HG03066 (cell line): ENCODE measurements around the gene ZBTB5.
"Not testable (repeated sequence)": the region's sequence is repeated elsewhere in the genome, so short reads cannot be mapped to it uniquely, and the experiment has no call there.

Experiments used
- ATAC-seq: cut with Tn5 transposase; IDR thresholded peaks from one replicate; pipeline ENCODE4 v1.9.1; 2021; ENCODE audit warnings: low read depth; ENCODE audit not compliant: unreplicated experiment

Gene ZBTB5

DNA sequence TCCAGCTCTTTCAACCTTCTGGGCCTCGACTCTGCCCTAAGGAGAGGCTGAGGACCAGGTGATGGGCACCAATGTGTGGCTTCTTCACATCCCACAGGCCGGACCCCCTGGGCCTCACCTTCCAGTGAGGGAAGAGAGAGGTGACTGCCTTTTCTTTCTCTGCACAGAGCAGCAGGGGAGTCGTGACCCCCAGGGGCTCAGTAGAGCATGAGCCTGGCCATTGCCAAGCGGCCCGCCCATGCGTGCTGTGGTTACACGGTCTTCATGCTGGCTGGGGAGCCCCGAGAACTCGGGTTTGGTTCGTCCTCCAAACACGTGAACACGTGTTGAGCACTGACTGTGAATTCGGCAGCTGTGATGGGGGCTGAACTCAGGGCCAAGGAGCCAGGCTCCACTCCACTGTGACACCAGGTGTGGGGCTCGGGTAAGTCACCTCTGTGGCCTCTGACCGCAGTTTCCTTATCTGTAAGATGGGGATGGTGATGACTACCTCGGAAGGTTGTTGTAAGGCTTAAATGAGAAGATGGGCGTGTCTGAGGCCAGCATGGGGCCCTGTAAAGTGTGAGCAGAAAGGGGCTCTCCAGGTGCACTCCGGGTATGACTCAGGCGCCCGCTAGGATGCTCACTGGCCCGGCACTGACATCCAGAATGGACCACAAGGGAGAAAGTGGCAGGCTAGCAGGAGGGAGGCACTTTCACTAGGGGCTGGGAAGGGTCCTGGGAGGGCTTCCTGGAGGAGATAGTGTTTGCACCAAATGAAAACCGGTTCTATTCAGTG is 56.1 kb downstream of the ZBTB5 start:
- peak; percentile 78 for ATAC-seq

DNA sequence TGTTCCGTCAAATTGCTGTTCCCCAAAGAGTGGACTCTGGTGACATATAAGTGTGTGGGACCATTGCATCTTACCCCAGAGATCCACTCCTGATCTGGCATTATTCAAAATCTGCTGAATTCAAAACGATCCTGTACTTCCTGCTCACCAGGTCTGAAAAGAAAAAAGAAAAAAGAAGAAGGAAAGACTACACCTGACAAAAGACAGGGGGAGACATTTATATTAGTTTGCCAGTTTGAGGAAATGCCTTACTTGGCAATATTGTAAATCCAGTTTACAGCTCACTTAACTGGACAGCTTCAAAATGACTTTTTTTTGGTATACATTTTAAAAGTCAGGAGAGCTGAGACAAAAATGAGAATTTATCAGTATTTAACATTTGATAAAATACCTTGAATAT is 57.8 kb downstream of the ZBTB5 start:
- ATAC-seq: no peak

DNA sequence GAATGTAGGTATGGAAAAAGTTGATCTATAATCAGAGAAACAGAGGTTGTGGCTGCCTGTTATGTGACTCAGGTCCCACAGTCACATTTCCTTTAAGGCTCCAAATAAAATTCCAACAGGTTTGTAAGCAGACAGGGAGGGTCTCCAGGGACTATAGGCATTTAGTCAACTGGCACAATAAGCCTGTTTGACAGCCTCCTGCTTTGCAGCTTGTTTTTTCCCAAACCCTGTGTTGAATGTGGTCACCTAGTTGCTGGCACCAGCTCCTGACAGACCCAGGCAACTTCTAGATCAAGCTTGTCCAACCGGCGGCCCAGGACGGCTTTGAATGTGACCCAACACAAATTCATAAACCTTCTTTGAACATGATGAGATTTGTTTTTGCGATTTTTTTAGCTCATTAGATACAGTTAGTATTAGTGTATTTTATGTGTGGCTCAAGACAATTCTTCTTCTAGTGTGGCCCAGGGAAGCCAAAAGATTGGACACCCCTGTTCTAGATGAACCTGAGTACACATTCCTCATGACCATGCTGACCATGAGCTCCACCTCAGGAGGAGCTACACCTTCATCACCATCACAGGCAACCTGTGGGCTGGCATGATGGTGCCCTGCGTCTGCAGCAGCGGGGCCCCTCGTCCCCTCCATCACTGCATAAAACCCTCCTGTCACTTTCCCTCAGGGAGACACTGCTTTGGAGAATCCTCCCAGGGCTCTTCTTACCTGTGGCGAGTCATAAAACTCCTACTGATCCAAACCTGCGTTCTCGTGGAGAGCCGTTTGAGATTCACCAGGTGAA is 58.4 kb downstream of the ZBTB5 start:
- ATAC-seq: no peak

DNA sequence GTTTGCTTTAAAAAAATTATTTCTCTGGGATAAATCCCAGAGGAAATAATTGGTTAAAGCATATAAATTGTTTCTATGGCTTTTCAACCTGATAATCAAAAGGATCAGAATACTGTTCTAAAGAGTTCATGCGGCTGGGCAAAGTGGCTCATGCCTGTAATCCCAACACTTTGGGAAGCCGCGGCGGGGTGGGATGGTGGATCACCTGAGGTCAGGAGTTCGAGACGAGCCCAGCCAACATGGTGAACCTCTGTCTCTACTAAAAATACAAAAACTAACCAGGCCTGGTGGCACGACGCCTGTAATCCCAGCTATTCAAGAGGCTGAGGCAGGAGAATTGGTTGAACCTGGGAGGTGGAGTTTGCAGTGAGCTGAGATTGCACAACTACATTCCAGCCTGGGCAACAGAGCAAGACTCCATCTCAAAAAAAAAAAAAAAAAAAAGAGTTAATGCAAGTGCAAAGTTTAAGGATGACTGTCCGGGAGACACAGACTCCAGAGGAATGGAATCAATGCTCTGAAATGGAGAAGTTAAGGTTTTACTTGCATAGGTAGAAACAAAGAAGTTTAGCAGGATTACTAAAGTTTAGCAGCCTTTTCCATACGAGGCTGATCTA is 59.4 kb downstream of the ZBTB5 start:
- no peak for ATAC-seq

DNA sequence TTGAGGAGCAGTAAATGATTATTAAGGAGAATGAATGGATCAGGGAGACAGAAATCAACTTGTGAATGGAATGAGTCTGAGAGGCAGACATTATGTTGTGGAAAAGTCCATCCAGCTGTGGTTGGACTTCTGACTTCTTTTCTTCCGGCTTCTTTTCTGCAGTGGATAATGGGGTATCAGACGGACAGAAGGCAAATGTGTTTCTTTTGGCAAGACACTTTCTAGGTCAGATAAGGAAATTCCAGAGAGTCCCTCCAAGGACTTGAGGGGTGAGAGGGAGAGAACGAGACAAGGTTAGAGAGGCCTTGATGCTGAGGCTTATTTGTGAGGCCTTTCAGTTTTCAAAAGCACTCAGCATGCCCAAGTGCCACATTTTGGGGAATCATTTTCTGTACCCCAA is 59.9 kb downstream of the ZBTB5 start:
- no peak for ATAC-seq

DNA sequence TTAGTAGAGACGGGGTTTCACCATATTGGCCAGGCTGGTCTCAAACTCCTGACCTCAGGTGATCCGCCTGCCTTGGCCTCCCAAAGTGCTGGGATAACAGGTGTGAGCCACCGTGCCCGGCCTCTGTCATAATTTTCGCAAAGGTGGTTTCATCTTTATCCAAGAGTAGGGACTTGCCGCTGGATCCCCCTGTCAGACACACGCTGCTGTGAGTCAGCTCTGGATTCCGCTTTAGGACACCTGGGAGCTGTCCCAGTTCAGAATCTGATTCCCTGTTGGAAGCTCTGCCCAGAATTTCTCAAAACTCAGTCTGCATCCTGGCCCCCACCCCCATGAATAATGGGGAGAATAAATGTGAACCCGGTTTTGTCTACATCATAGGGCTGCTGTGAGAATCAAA is 60.7 kb downstream of the ZBTB5 start:
- ATAC-seq: no peak

DNA sequence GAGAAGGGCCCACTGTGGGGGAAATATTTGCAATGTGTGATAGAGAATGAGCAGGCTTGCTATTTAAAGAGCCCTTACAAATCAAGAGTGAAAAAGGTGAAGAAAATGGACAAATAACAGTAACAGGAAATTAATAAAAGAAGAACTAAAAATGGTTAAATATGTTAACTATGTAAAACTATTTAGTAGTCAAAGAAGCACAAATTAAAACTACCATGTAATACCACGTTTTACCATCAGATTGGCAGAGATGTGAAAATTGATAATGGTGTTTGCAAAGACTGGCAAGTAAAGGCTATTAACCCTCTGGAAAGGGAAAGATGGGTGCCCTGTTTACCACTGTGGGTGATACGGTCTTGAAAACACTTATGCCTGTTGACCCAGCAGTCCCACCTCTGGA is 65.9 kb downstream of the ZBTB5 start:
- no peak for ATAC-seq

DNA sequence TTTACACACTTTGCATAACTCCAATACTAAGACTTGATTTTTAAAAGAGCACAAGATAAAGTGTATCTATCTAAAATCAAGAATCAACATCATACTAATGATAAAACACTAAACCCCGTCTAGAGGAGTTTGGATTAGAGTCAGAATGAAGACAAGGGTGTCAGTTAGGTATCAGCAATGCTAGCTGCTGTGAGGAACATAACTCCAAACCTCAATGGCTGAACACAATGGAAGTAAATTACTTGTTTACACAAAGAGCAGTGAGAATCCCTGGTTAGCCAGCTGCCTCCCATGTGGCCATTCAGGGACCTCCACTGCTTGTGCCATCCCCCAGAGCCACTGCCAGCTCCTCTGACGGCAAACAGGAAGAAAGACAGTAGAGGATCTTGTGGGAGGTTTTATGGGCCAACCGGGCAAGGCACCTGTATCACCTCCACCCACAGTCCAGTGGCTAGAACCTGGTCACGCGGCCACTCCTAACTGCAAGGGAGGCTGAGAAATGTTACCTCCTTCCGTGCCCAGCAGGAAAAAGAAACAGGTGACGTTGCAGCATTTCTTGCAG is 66.7 kb downstream of the ZBTB5 start:
- ATAC-seq: no peak

DNA sequence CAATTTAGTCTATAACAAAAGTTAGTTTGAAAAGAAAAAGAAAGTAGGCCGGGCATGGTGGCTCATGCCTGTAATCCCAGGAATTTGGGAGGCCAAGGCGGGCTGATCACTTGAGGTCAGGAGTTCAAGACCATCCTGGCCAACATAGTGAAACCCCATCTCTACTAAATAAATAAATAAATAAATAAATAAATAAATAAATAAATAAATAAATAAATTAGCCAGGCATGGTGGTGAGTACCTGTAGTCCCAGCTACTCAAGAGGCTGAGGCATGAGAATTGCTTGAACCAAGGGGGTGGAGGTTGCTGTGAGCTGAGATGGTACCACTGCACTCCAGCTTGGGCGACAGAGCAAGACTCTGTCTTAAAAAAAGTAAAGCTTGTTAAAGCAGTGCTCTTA is 67.3 kb downstream of the ZBTB5 start:
- ATAC-seq: not testable (repeated sequence)

DNA sequence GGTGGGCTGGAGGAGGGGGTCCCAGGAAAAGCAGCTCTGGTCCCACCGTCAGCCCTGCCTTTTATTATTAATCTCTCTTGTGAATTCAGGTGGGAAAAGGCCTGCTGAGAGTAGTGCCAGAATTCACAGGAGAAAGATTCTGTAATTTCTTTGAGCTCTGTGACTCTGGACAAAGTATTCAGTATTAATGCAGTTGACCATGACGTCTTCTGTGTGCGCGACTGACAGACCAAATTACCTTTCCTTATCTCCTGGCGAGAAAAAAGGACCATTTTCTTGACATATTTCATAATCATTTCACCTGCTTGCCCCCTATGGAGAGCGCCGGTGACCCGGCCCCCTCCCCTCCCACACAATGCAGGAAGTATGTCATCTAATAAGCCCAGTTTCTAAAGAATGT is 69.6 kb downstream of the ZBTB5 start:
- ATAC-seq: no peak

DNA sequence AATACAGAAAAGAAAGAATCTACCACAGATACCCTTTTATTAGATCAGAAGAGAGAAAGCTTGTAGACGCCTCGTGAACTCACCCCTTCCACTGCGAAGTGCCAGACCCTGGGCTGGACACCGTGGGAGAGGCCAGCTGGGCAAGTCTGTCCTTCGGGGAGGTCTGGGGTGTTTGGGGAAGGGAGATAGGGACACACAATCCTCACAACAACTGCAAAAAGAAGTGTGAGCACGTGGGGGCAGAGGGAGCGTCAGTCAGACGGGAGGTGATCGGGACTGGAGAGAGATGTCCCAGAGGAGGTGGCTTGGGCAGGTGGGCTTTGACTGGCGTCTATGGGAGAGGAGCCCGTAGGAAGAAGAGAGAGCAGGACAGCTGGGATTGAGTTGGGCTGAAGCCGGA is 70.0 kb downstream of the ZBTB5 start:
- ATAC-seq: no peak

DNA sequence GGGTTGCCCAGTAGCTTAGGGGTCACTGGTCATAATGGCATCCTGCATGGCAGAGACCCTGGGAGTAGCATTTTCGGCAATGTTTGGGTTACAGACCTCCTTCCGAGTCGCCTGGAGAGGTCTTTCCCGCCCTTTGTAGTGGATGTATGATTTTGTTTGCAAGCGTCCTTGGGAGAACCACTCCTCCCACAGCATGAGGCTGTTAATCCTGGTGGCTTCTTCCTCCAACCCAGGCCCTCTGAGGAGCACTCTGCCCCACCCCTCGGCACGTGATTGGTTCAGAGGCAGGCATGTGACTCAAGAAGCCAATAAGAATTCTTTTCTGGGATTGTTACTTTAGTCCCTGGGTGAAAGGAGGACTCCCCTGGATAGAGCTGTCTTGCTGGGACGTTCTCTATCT is 73.0 kb downstream of the ZBTB5 start:
- no peak for ATAC-seq

DNA sequence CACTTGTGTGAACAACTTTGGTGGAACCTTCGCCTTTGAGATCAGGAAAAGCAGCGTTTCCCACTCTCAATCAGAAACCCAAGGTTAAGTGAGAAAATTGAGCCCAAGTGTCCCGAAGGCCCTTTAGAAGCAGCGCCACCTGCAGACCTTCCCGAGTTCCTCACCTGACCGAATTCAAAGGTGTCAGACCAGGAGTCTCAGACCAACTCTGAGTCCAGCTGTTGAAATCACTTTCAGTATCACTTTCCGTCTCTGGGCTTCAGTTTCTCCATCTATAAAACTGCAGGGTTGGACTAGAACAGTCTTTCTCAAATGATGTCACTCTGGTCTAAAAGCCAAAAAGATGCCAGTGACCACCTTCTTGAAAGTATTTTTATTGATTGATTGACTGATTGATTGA is 74.5 kb downstream of the ZBTB5 start:
- peak; percentile 80 for ATAC-seq
